Endothelial cell of umbilical vein (primary cell): Measurements from ENCODE around the gene GDA. TPM values are rescaled to one million over a fixed set of nuclear protein-coding genes. Genes with fewer than 3 reads are reported as not detected.

Source experiments
- BruUV-seq: library from RNA; stranded (reverse); fragments of 400-500 nt; replicated peaks from 2 replicates; lab custom pipeline; 2021; lab: Mats Ljungman, UMichigan
- CTCF ChIA-PET: fragments of 300-600, 350-600 bp; sonication (Branson Sonifier 250); formaldehyde crosslinking; loops from one replicate; lab custom pipeline; 2021; ENCODE audit warnings: antibody characterized with exemption, inconsistent platforms; lab: Charles Lee
- POLR2A ChIA-PET: fragments of 300-600, 350-600 bp; sonication (Branson Sonifier 250); formaldehyde crosslinking; loops from one replicate; lab custom pipeline; 2021; ENCODE audit warnings: antibody characterized with exemption, inconsistent platforms; lab: Charles Lee
- DNase-seq: peaks from one replicate; pipeline ENCODE4 v3.0.0-alpha.2; 2011; ENCODE audit warnings: low read depth, low spot score
- FAIRE-seq: peaks from 2 replicates; lab custom pipeline; 2011; peaks lifted over from hg19 to GRCh38; lab: Jason Lieb, UNC
- H2AFZ ChIP-seq: 2 replicates; pipeline ENCODE4 v1.6.0; 2012; ENCODE audit warnings: low read depth, low read length, control low read depth, inconsistent platforms
- H3K27ac ChIP-seq: 2 replicates; pipeline ENCODE4 v1.5.1; 2011; ENCODE audit warnings: low read depth, mild to moderate bottlenecking, control low read depth, low read length, moderate library complexity; ENCODE audit not compliant: insufficient read depth
- H3K27me3 ChIP-seq, 2 experiments: 2 replicates each; pipeline versions ENCODE4 v1.6.0 to v1.6.1; 2011; ENCODE audit warnings: low read length in 2 of 2, mixed read lengths in 1 of 2; ENCODE audit not compliant: control insufficient read depth in 2 of 2, insufficient read depth in 2 of 2
- H3K36me3 ChIP-seq, 2 experiments: 2 replicates in 1 of 2; 3 replicates in 1 of 2; pipeline ENCODE4 v1.5.1; 2011; ENCODE audit warnings: low read length in 2 of 2, mild to moderate bottlenecking in 1 of 2, moderate library complexity in 1 of 2; ENCODE audit not compliant: control insufficient read depth in 2 of 2, insufficient read depth in 2 of 2; ENCODE audit errors: extremely low read depth in 1 of 2
- H3K4me1 ChIP-seq: 3 replicates; pipeline ENCODE4 v1.5.1; 2011; ENCODE audit warnings: mild to moderate bottlenecking, low read length; ENCODE audit not compliant: control insufficient read depth, insufficient read depth; ENCODE audit errors: extremely low read depth
- H3K4me2 ChIP-seq: 2 replicates; pipeline ENCODE4 v1.6.1; 2011; ENCODE audit warnings: low read length, control low read depth, mixed read lengths; ENCODE audit not compliant: insufficient read depth
- H3K4me3 ChIP-seq, 3 experiments: fragments of 200-600 bp in 1 of 3; sonication (generic), shearing (Covaris generic) in 1 of 3; replicated peaks in 1 of 3; 2 replicates each; pipeline ENCODE4 v1.5.1; 2011 to 2016; ENCODE audit warnings: control low read depth in 3 of 3, low read length in 3 of 3, mild to moderate bottlenecking in 2 of 3, inconsistent platforms in 1 of 3, low read depth in 1 of 3, moderate library complexity in 1 of 3; ENCODE audit not compliant: insufficient read depth in 1 of 3
- H3K79me2 ChIP-seq: 2 replicates; pipeline ENCODE4 v1.6.0; 2012; ENCODE audit warnings: low read length, inconsistent platforms; ENCODE audit not compliant: control insufficient read depth, insufficient read depth
- H3K9ac ChIP-seq: replicated peaks from 2 replicates; pipeline ENCODE3; 2011; ENCODE audit warnings: low read length, control low read depth; ENCODE audit not compliant: insufficient read depth; ENCODE audit errors: extremely low read depth
- H3K9me1 ChIP-seq: replicated peaks from 3 replicates; pipeline ENCODE4 v1.6.0; 2011; ENCODE audit warnings: mild to moderate bottlenecking, low read length; ENCODE audit not compliant: control insufficient read depth, insufficient read depth; ENCODE audit errors: extremely low read depth
- H3K9me3 ChIP-seq: replicated peaks from 2 replicates; pipeline ENCODE4 v1.5.1; 2012; ENCODE audit warnings: low read length, inconsistent platforms; ENCODE audit not compliant: control insufficient read depth, insufficient read depth
- H4K20me1 ChIP-seq: replicated peaks from 2 replicates; pipeline ENCODE3; 2011; ENCODE audit warnings: mild to moderate bottlenecking, low read length; ENCODE audit not compliant: control insufficient read depth, insufficient read depth; ENCODE audit errors: extremely low read depth
- CTCF ChIP-seq, 2 donors: IDR thresholded peaks; 1 replicate in 1 of 2; 2 replicates in 1 of 2; pipeline ENCODE4 v1.5.1; 2011; ENCODE audit warnings: low read length in 2 of 2, mild to moderate bottlenecking in 2 of 2, moderate library complexity in 2 of 2, control low read depth in 1 of 2, inconsistent platforms in 1 of 2, low read depth in 1 of 2; ENCODE audit not compliant: insufficient read depth in 1 of 2; ENCODE audit errors: extremely low read depth in 1 of 2
- EZH2 ChIP-seq: IDR thresholded peaks from 2 replicates; pipeline ENCODE4 v1.6.1; 2012; ENCODE audit warnings: borderline replicate concordance, low read depth, mild to moderate bottlenecking, moderate library complexity, low read length, inconsistent platforms; ENCODE audit not compliant: severe bottlenecking
- FOS ChIP-seq: IDR thresholded peaks from 2 replicates; pipeline ENCODE4 v1.6.1; 2011; ENCODE audit warnings: mild to moderate bottlenecking, low read length, moderate library complexity, borderline replicate concordance; ENCODE audit not compliant: insufficient read depth
- GATA2 ChIP-seq: IDR thresholded peaks from 2 replicates; pipeline ENCODE4 v1.7.0; 2011; ENCODE audit warnings: low read depth, mild to moderate bottlenecking, moderate library complexity, mixed read lengths, low read length; ENCODE audit not compliant: insufficient read length, insufficient read depth
- JUN ChIP-seq: IDR thresholded peaks from 2 replicates; pipeline ENCODE4 v1.6.1; 2011; ENCODE audit warnings: borderline replicate concordance, low read depth; ENCODE audit not compliant: insufficient read length, insufficient read depth
- MAX ChIP-seq: IDR thresholded peaks from 2 replicates; pipeline ENCODE4 v1.6.1; 2011; ENCODE audit not compliant: insufficient read depth, insufficient read length
- MYC ChIP-seq: IDR thresholded peaks from one replicate; pipeline ENCODE4 v1.6.1; 2011; ENCODE audit warnings: mild to moderate bottlenecking, low read depth, low read length
- POLR2A ChIP-seq: IDR thresholded peaks from 2 replicates; pipeline ENCODE4 v1.6.1; 2012; ENCODE audit warnings: low read depth, mild to moderate bottlenecking, control low read depth, low read length
- POLR2AphosphoS5 ChIP-seq: IDR thresholded peaks from 2 replicates; pipeline ENCODE4 v1.6.1; 2012; ENCODE audit warnings: low read depth, mild to moderate bottlenecking, control low read depth, low read length, moderate library complexity; ENCODE audit not compliant: insufficient read depth
- dilution Hi-C: fragments of 300-500 bp; cut with MboI; formaldehyde crosslinking; loops from one replicate; pipeline ENCODE4 v1.15.0; 2019; ENCODE audit warnings: low sequenced_read_pairs; ENCODE audit not compliant: extremely low pct_ligation_motif_present
- intact Hi-C: fragments of 100-400 bp; cut with micrococcal nuclease; formaldehyde crosslinking; loops from one replicate; pipeline ENCODE4 v1.10.0; 2022
- polyA plus RNA-seq, 4 experiments: library from polyadenylated mRNA; depleted of rRNA in 3 of 4; stranded (reverse) in 3 of 4; unstranded in 1 of 4; fragments of >200 nt; gene quantifications; 2 replicates each; pipeline versions ENCODE4 v1.2.1 to v1.2.3, GENCODE V29; 2011 to 2012; ENCODE audit warnings: missing spikeins in 1 of 4
- total RNA-seq: library from RNA; stranded (reverse); gene quantifications from 2 replicates; pipeline ENCODE4 v1.2.3, GENCODE V29; 2021

Gene GDA
- total and polyA plus RNA-seq, 2 donors (not counting 3 experiments of a cell fraction or from before 2014, with no cell fraction given): not detected

GRCh38 chr9:72140586-72140985 lies 8.7 kb upstream of the GDA start:
- POLR2A ChIA-PET: no interaction called here
- FAIRE-seq (no peak), DNase-seq (no peak)
- CTCF ChIA-PET: no interaction called here
- H2AFZ ChIP-seq: no peak overlapping the region
- H3K4me3 ChIP-seq: no peak overlapping the region
- no peaks in the 10 kb centered on the region for H3K9me3 ChIP-seq
- H3K9me1 ChIP-seq: no peaks in the 10 kb centered on the region
- H3K79me2 ChIP-seq: no peaks in the 10 kb centered on the region
- H3K4me2 ChIP-seq: no peak overlapping the region
- no peaks in the 10 kb centered on the region for H3K27me3 ChIP-seq
- intact Hi-C loops: no loop called here
- no peak overlapping the region for H3K9ac ChIP-seq
- no TSS peak for BruUV-seq
- H3K4me1 ChIP-seq: no peaks in the 10 kb centered on the region
- no peaks in the 10 kb centered on the region for H3K36me3 ChIP-seq
- H3K27ac ChIP-seq: no peak overlapping the region
- no peak for TF ChIP-seq FOS
- dilution Hi-C loops: no loop called here
- no peaks in the 10 kb centered on the region for H4K20me1 ChIP-seq

- Histone ChIP-seq H3K4me2 (no peak overlapping the region), H3K9me1 (no peaks in the 10 kb centered on the region), H2AFZ (no peak overlapping the region), H4K20me1 (no peaks in the 10 kb centered on the region), H3K27ac (no peak overlapping the region), H3K9me3 (no peaks in the 10 kb centered on the region), H3K79me2 (no peaks in the 10 kb centered on the region), H3K36me3 (no peaks in the 10 kb centered on the region), H3K4me3 (no peak overlapping the region), H3K9ac (no peak overlapping the region), H3K4me1 (no peaks in the 10 kb centered on the region), H3K27me3 (no peaks in the 10 kb centered on the region)
- TF ChIP-seq POLR2AphosphoS5 (no peak), CTCF (IDR thresholded peaks at IDR 0.05; ENCODE audit: extremely low read depth in 1 of 2, insufficient read depth in 1 of 2, low read depth in 1 of 2, low read length in 2 of 2) (no peak), EZH2 (no peak), MAX (no peak), GATA2 (no peak), POLR2A (no peak), MYC (no peak), JUN (no peak), FOS (no peak)
- dilution Hi-C loops (no loop called here), intact Hi-C loops (no loop called here)
- FAIRE-seq (no peak), DNase-seq (no peak)
- POLR2A ChIA-PET: no interaction called here
- CTCF ChIA-PET: no interaction called here
- no TSS peak for BruUV-seq
These were observed 7.8 kb upstream of the GDA start for GRCh38 chr9:72141484-72141883.
